ENCODE results near the gene NAALADL2. TPM values are rescaled to one million over a fixed set of nuclear protein-coding genes. Genes with fewer than 3 reads are reported as not detected.

NAALADL2 gene
- total and polyA plus RNA-seq, 4 donors = 0.28 to 4.6 (median 3.1) TPM

GRCh38 chr3:175469124-175469523, 610.0 kb downstream of the NAALADL2 start:
- H3K4me3 ChIP-seq (ENCODE audit: low read depth in 1 of 3, low read length in 3 of 3) = no peak overlapping the region
- no peak overlapping the region for H3K9ac ChIP-seq (ENCODE audit: low read depth in 1 of 2, low read length in 2 of 2)
- H3K4me1 ChIP-seq (ENCODE audit: control insufficient read depth in 4 of 4, insufficient read depth in 4 of 4, low read length in 3 of 4) = no peaks in the 10 kb centered on the region
- DNase-seq (ENCODE audit: low spot score) = no peak
- TF ChIP-seq ATF3 (IDR thresholded peaks at IDR 0.05) = no peak
- TF ChIP-seq JUND (IDR thresholded peaks at IDR 0.05) = no peak
- no peak for TF ChIP-seq NR2F2 (IDR thresholded peaks at IDR 0.05)
- TF ChIP-seq RAD21 (IDR thresholded peaks at IDR 0.05) = no peak
- no peak for TF ChIP-seq FOXA1 (IDR thresholded peaks at IDR 0.05)
- TF ChIP-seq REST (IDR thresholded peaks at IDR 0.05) = no peak
- no peak for TF ChIP-seq HNF4G (IDR thresholded peaks at IDR 0.05)
- no peak for TF ChIP-seq RXRA (IDR thresholded peaks at IDR 0.05)
- no peak for TF ChIP-seq HNF4A (conservative IDR thresholded peaks at IDR 0.05)
- no peak for TF ChIP-seq YY1 (IDR thresholded peaks at IDR 0.05)
- no peak for TF ChIP-seq FOXA2 (IDR thresholded peaks at IDR 0.05)
- no peak for TF ChIP-seq SP1 (IDR thresholded peaks at IDR 0.05)
- TF ChIP-seq CTCF (IDR thresholded peaks at IDR 0.05; ENCODE audit: low read depth, low read length, missing input control) = no peak
- TF ChIP-seq EGR1 (IDR thresholded peaks at IDR 0.05; ENCODE audit: low read depth in 2 of 2) = no peak
- TF ChIP-seq TAF1 (conservative IDR thresholded peaks at IDR 0.05) = no peak
- TF ChIP-seq MAX (IDR thresholded peaks at IDR 0.05) = no peak
- no peak for TF ChIP-seq ZBTB33 (IDR thresholded peaks at IDR 0.05)
- no peak for TF ChIP-seq GABPA (IDR thresholded peaks at IDR 0.05 in 1 of 2, conservative IDR thresholded peaks at IDR 0.05 in 1 of 2)
- no peak overlapping the region for H3K27ac ChIP-seq (ENCODE audit: low read depth in 1 of 2, low read length in 2 of 2)
- no peaks in the 10 kb centered on the region for H3K36me3 ChIP-seq (ENCODE audit: control insufficient read depth in 4 of 4, insufficient read depth in 3 of 4, low read depth in 1 of 4, low read length in 3 of 4)
- H3K27me3 ChIP-seq (ENCODE audit: control insufficient read depth in 4 of 4, insufficient read depth in 4 of 4, low read length in 3 of 4) = no peaks in the 10 kb centered on the region
- no peaks in the 10 kb centered on the region for H3K9me3 ChIP-seq (ENCODE audit: control insufficient read depth in 4 of 4, low read length in 3 of 4)

Data from liver (tissue), 9 donors.